PC-3 (cell line): ENCODE results near the gene LRRC49. TPM values are rescaled to one million over a fixed set of nuclear protein-coding genes. Genes with fewer than 3 reads are reported as not detected.

Source experiments
- ATAC-seq: fragments of 200-7000 bp; cut with Tn5 transposase; 2 replicates; pipeline ENCODE4 v1.9.1; 2020; ENCODE audit warnings: mild to moderate bottlenecking, moderate library complexity
- BruUV-seq: library from RNA; stranded (reverse); fragments of 400-500 nt; replicated peaks from 2 replicates; lab custom pipeline; 2021; lab: Mats Ljungman, UMichigan
- CTCF ChIA-PET: fragments of 300-600 bp; sonication (Branson Sonifier 250); formaldehyde crosslinking; loops from one replicate; lab custom pipeline; 2022; ENCODE audit warnings: antibody characterized with exemption; lab: Charles Lee
- POLR2A ChIA-PET: fragments of 300-600 bp; sonication (Branson Sonifier 250); formaldehyde crosslinking; loops from one replicate; lab custom pipeline; 2022; ENCODE audit warnings: antibody characterized with exemption; ENCODE audit not compliant: unreplicated experiment; lab: Charles Lee
- DNase-seq: peaks from one replicate; pipeline ENCODE4 v3.0.0-alpha.2; 2015
- H2AFZ ChIP-seq: fragments of 300-600 bp; sonication (generic); 2 replicates; pipeline ENCODE4 v1.6.0; 2016; ENCODE audit warnings: antibody characterized with exemption, low read length
- H3F3A ChIP-seq: fragments of 300-600 bp; sonication (generic); one replicate; pipeline ENCODE4 v1.6.0; 2017; ENCODE audit warnings: antibody characterized with exemption, low read length, control low read depth, mild to moderate bottlenecking; ENCODE audit not compliant: unreplicated experiment
- H3K27ac ChIP-seq: fragments of 300-600 bp; sonication (generic); 2 replicates; pipeline ENCODE4 v1.5.1; 2016; ENCODE audit warnings: mild to moderate bottlenecking, low read length
- H3K27me3 ChIP-seq: fragments of 300-600 bp; sonication (generic); 2 replicates; pipeline ENCODE4 v1.6.1; 2016; ENCODE audit warnings: low read length, mixed read lengths
- H3K36me3 ChIP-seq: fragments of 300-600 bp; sonication (generic); 2 replicates; pipeline ENCODE4 v1.6.1; 2016; ENCODE audit warnings: low read depth, mixed run types, low read length, mixed read lengths
- H3K4me1 ChIP-seq: fragments of 300-600 bp; sonication (generic); 2 replicates; pipeline ENCODE4 v1.5.1; 2016; ENCODE audit warnings: low read length; ENCODE audit not compliant: insufficient read depth
- H3K4me2 ChIP-seq: fragments of 300-600 bp; sonication (generic); 2 replicates; pipeline ENCODE4 v1.6.0; 2016; ENCODE audit warnings: low read length
- H3K4me3 ChIP-seq: fragments of 300-600 bp; sonication (generic); 2 replicates; pipeline ENCODE4 v1.5.1; 2016; ENCODE audit warnings: mild to moderate bottlenecking, low read length, mixed read lengths
- H3K79me2 ChIP-seq: fragments of 300-600 bp; sonication (generic); 2 replicates; pipeline ENCODE4 v1.6.1; 2017; ENCODE audit warnings: low read length, mixed read lengths
- H3K9ac ChIP-seq: fragments of 300-600 bp; sonication (generic); 2 replicates; pipeline ENCODE4 v1.6.0; 2016; ENCODE audit warnings: mild to moderate bottlenecking, low read length
- H3K9me2 ChIP-seq: fragments of 300-600 bp; sonication (generic); replicated peaks from 2 replicates; pipeline ENCODE4 v1.6.1; 2016; ENCODE audit warnings: mixed run types, low read length, mixed read lengths
- H3K9me3 ChIP-seq: fragments of 300-600 bp; sonication (generic); 2 replicates; pipeline ENCODE4 v1.6.1; 2016; ENCODE audit warnings: low read length, mixed read lengths
- H4K20me1 ChIP-seq: fragments of 300-600 bp; sonication (generic); 2 replicates; pipeline ENCODE4 v1.6.1; 2016; ENCODE audit warnings: low read length, mixed read lengths
- CTCF ChIP-seq: fragments of 300-600 bp; sonication (generic); conservative IDR thresholded peaks from 2 replicates; pipeline ENCODE4 v1.5.1; 2017; ENCODE audit warnings: antibody characterized with exemption, low read depth, mild to moderate bottlenecking, low read length
- EZH2 ChIP-seq: fragments of 300-600 bp; sonication (generic); IDR thresholded peaks from one replicate; pipeline ENCODE4 v1.6.1; 2017; ENCODE audit warnings: antibody characterized with exemption, mild to moderate bottlenecking, low read length; ENCODE audit not compliant: unreplicated experiment
- EZH2phosphoT487 ChIP-seq: fragments of 300-600 bp; sonication (generic); IDR thresholded peaks from 2 replicates; pipeline ENCODE4 v1.6.1; 2018; ENCODE audit warnings: mild to moderate bottlenecking, antibody characterized with exemption, low read length, borderline replicate concordance
- intact Hi-C: fragments of 100-400 bp; cut with micrococcal nuclease; formaldehyde crosslinking; loops from 2 replicates; pipeline ENCODE4 v1.9.0; 2023
- total RNA-seq: library from RNA; depleted of rRNA; stranded (reverse); fragments of >200 nt; gene quantifications from 2 replicates; pipeline ENCODE4 v1.2.3, GENCODE V29; 2014

Gene LRRC49
- total RNA-seq, 1 experiment from 2014 or later: 7.7 TPM

- Histone ChIP-seq H3K27ac (peak overlapping the region; percentile 27), H3K4me1 (peaks cover 69% of the 10 kb centered on the region), H3K79me2 (no peaks in the 10 kb centered on the region), H4K20me1 (no peaks in the 10 kb centered on the region), H2AFZ (no peak overlapping the region), H3K9me3 (peaks cover 1% of the 10 kb centered on the region; the same call in 1 of the 2 replicates), H3K4me2 (no peak overlapping the region), H3K27me3 (no peaks in the 10 kb centered on the region), H3K9ac (no peak overlapping the region), H3K4me3 (no peak overlapping the region), H3K36me3 (peaks cover 4% of the 10 kb centered on the region; the same call in 1 of the 2 replicates), H3K9me2 (no peaks in the 10 kb centered on the region), H3F3A (peaks cover 12% of the 10 kb centered on the region)
- DNase-seq (peak; percentile 82), ATAC-seq (peak; percentile 12; the same call in 1 of the 2 replicates)
- intact Hi-C loops: no loop called here
- ChIA-PET POLR2A (no interaction called here), CTCF (no interaction called here)
- TF ChIP-seq CTCF: no peak
- no peak for TF ChIP-seq EZH2
- no peak for TF ChIP-seq EZH2phosphoT487
- BruUV-seq: no TSS peak
These were observed 159.7 kb downstream of the LRRC49 start for GRCh38 chr15:71052356-71052755.

GRCh38 chr15:71054286-71054952 is 161.8 kb downstream of the LRRC49 start:
- CTCF ChIA-PET: no interaction called here
- Histone ChIP-seq H3K27ac (peak overlapping the region; percentile 68), H3K9me3 (peaks cover 11% of the 10 kb centered on the region; the same call in 1 of the 2 replicates), H3K27me3 (no peaks in the 10 kb centered on the region), H3K36me3 (peaks cover 4% of the 10 kb centered on the region; the same call in 1 of the 2 replicates), H3K4me3 (no peak overlapping the region), H3K9ac (peak overlapping the region; percentile 15), H3K4me2 (peak overlapping the region; percentile 19), H3K9me2 (no peaks in the 10 kb centered on the region), H3F3A (peaks cover 2% of the 10 kb centered on the region), H2AFZ (no peak overlapping the region), H4K20me1 (no peaks in the 10 kb centered on the region), H3K4me1 (peaks cover 56% of the 10 kb centered on the region), H3K79me2 (no peaks in the 10 kb centered on the region)
- no TSS peak for BruUV-seq
- DNase-seq: peak; percentile 61
- POLR2A ChIA-PET: interaction anchor here (0.6 kb wide), 1 partner anchor 216 kb away, joined by 4 read pairs; no protein-coding TSS in a partner anchor
- peak; percentile 53 for ATAC-seq
- no peak for TF ChIP-seq EZH2phosphoT487
- no peak for TF ChIP-seq CTCF
- TF ChIP-seq EZH2: no peak
- intact Hi-C loops: no loop called here

- Histone ChIP-seq H3K4me3 (no peak overlapping the region), H3K9ac (no peak overlapping the region), H3K36me3 (peaks cover 4% of the 10 kb centered on the region; the same call in 1 of the 2 replicates), H3K4me2 (no peak overlapping the region), H3K79me2 (no peaks in the 10 kb centered on the region), H3F3A (no peaks in the 10 kb centered on the region), H3K9me2 (no peaks in the 10 kb centered on the region), H4K20me1 (no peaks in the 10 kb centered on the region), H3K9me3 (peaks cover 11% of the 10 kb centered on the region; the same call in 1 of the 2 replicates), H3K4me1 (peaks cover 45% of the 10 kb centered on the region), H3K27me3 (no peaks in the 10 kb centered on the region), H2AFZ (peak overlapping the region; percentile 24; the same call in 1 of the 2 replicates), H3K27ac (peak overlapping the region; percentile 68)
- ChIA-PET POLR2A (no interaction called here), CTCF (no interaction called here)
- ATAC-seq: peak; percentile 47
- TF ChIP-seq CTCF: no peak
- no peak for TF ChIP-seq EZH2
- no peak for TF ChIP-seq EZH2phosphoT487
- intact Hi-C loops: no loop called here
- no TSS peak for BruUV-seq
- peak; percentile 66 for DNase-seq
These were observed 162.8 kb downstream of the LRRC49 start for GRCh38 chr15:71055461-71055860.
